HCT116 (cell line): ENCODE measurements around the gene MICU2. TPM values are rescaled to one million over a fixed set of nuclear protein-coding genes. Genes with fewer than 3 reads are reported as not detected.

Experiments
- ATAC-seq: fragments of 200-7000 bp; cut with Tn5 transposase; 2 replicates; pipeline ENCODE4 v1.9.1; 2020; ENCODE audit warnings: mild to moderate bottlenecking, moderate library complexity
- BruUV-seq: library from RNA; stranded (reverse); fragments of 400-500 nt; replicated peaks from 2 replicates; lab custom pipeline; 2021; lab: Mats Ljungman, UMichigan
- CTCF ChIA-PET: fragments of 300-600 bp; sonication (Branson Sonifier 250); formaldehyde crosslinking; loops from one replicate; lab custom pipeline; 2021; ENCODE audit warnings: antibody characterized with exemption; lab: Charles Lee
- POLR2A ChIA-PET: fragments of 300-600, 350-600 bp; sonication (Branson Sonifier 250); formaldehyde crosslinking; loops from one replicate; lab custom pipeline; 2021; ENCODE audit warnings: antibody characterized with exemption; lab: Charles Lee
- RAD21 ChIA-PET, 2 experiments: fragments of 300-600 bp; sonication (Branson Sonifier 250); formaldehyde crosslinking; loops; one replicate each; lab custom pipeline; 2023; ENCODE audit warnings: low total read pairs in 2 of 2; ENCODE audit not compliant: uncharacterized antibody in 2 of 2, unreplicated experiment in 2 of 2, low non-redundant PET in 1 of 2; lab: Charles Lee
- DNase-seq: peaks from one replicate; pipeline ENCODE4 v3.0.0-alpha.2; 2010; ENCODE audit warnings: low read depth, low spot score
- H2AFZ ChIP-seq: fragments of 200-600 bp; shearing (Covaris generic), sonication (generic); 2 replicates; pipeline ENCODE4 v1.6.1; 2017; ENCODE audit warnings: low read depth, mixed run types, mixed read lengths, antibody characterized with exemption, low read length; ENCODE audit not compliant: poor library complexity, severe bottlenecking
- H3K27ac ChIP-seq: 2 replicates; pipeline ENCODE4 v1.5.1; 2012; ENCODE audit warnings: low read depth, low read length
- H3K27me3 ChIP-seq: fragments of 200-600 bp; sonication (generic); 2 replicates; pipeline ENCODE4 v1.6.1; 2016; ENCODE audit warnings: mixed run types, low read length, mixed read lengths; ENCODE audit not compliant: insufficient read depth
- H3K36me3 ChIP-seq, 2 experiments: fragments of 200-500 bp in 1 of 2; fragments of 200-600 bp in 1 of 2; sonication (Bioruptor generic) in 1 of 2; sonication (generic) in 1 of 2; 2 replicates each; pipeline versions ENCODE4 v1.5.1 to v1.6.1; 2014 to 2016; ENCODE audit warnings: low read length in 2 of 2, inconsistent platforms in 1 of 2, mixed read lengths in 1 of 2, mixed run types in 1 of 2; ENCODE audit not compliant: insufficient read depth in 2 of 2, control insufficient read depth in 1 of 2
- H3K4me1 ChIP-seq, 2 experiments: fragments of 200-600 bp in 1 of 2; sonication (generic) in 1 of 2; 2 replicates each; pipeline versions ENCODE4 v1.5.1 to v1.6.1; 2012 to 2017; ENCODE audit warnings: low read length in 2 of 2, inconsistent platforms in 1 of 2, mild to moderate bottlenecking in 1 of 2, mixed read lengths in 1 of 2, mixed run types in 1 of 2, moderate library complexity in 1 of 2; ENCODE audit not compliant: insufficient read depth in 2 of 2, control insufficient read depth in 1 of 2
- H3K4me2 ChIP-seq: fragments of 200-600 bp; sonication (generic); 2 replicates; pipeline ENCODE4 v1.6.1; 2017; ENCODE audit warnings: mixed run types, low read length, mixed read lengths
- H3K4me3 ChIP-seq, 2 experiments: fragments of 200-600 bp in 1 of 2; sonication (generic) in 1 of 2; replicated peaks in 1 of 2; 2 replicates each; pipeline ENCODE4 v1.5.1; 2011 to 2016; ENCODE audit warnings: low read length in 2 of 2, control low read depth in 1 of 2, low read depth in 1 of 2, mild to moderate bottlenecking in 1 of 2, mixed read lengths in 1 of 2, mixed run types in 1 of 2
- H3K79me2 ChIP-seq: fragments of 200-600 bp; sonication (generic); 2 replicates; pipeline ENCODE4 v1.6.1; 2017; ENCODE audit warnings: mild to moderate bottlenecking, mixed run types, low read length, moderate library complexity, mixed read lengths; ENCODE audit not compliant: insufficient read depth
- H3K9ac ChIP-seq: fragments of 200-600 bp; sonication (generic); 2 replicates; pipeline ENCODE4 v1.6.1; 2016; ENCODE audit warnings: low read length, mixed read lengths
- H3K9me2 ChIP-seq: fragments of 200-600 bp; sonication (generic), shearing (Covaris generic); 2 replicates; pipeline ENCODE4 v1.6.1; 2017; ENCODE audit warnings: mixed run types, mild to moderate bottlenecking, moderate library complexity; ENCODE audit not compliant: insufficient read depth
- H3K9me3 ChIP-seq, 2 experiments: fragments of 200-500 bp in 1 of 2; fragments of 200-600 bp in 1 of 2; sonication (Bioruptor generic) in 1 of 2; sonication (generic) in 1 of 2; 2 replicates each; pipeline ENCODE4 v1.6.1; 2014 to 2017; ENCODE audit warnings: low read length in 2 of 2, mixed read lengths in 2 of 2, inconsistent platforms in 1 of 2, low read depth in 1 of 2, mild to moderate bottlenecking in 1 of 2, mixed run types in 1 of 2, moderate library complexity in 1 of 2; ENCODE audit not compliant: control insufficient read depth in 1 of 2, insufficient read depth in 1 of 2
- H4K20me1 ChIP-seq: fragments of 200-600 bp; sonication (generic), shearing (Covaris generic); 2 replicates; pipeline ENCODE4 v1.6.1; 2017; ENCODE audit warnings: mixed run types, mild to moderate bottlenecking, moderate library complexity; ENCODE audit not compliant: insufficient read depth
- ATF3 ChIP-seq: IDR thresholded peaks from 2 replicates; pipeline ENCODE4 v1.6.1; 2012
- CBX3 ChIP-seq: IDR thresholded peaks from 2 replicates; pipeline ENCODE4 v1.6.1; 2012; ENCODE audit warnings: low read depth
- EGR1 ChIP-seq: IDR thresholded peaks from 2 replicates; pipeline ENCODE4 v1.6.1; 2012; ENCODE audit warnings: low read depth
- ELF1 ChIP-seq: IDR thresholded peaks from 2 replicates; pipeline ENCODE4 v1.6.1; 2012; ENCODE audit warnings: low read depth, borderline replicate concordance
- EZH2phosphoT487 ChIP-seq: fragments of 200-600 bp; IDR thresholded peaks from 2 replicates; pipeline ENCODE4 v1.6.1; 2018; ENCODE audit warnings: antibody characterized with exemption, borderline replicate concordance
- FOSL1 ChIP-seq: IDR thresholded peaks from 2 replicates; pipeline ENCODE4 v1.6.1; 2012; ENCODE audit warnings: low read depth
- JUND ChIP-seq: IDR thresholded peaks from 2 replicates; pipeline ENCODE4 v1.6.1; 2012
- MAX ChIP-seq: IDR thresholded peaks from 2 replicates; pipeline ENCODE4 v1.6.1; 2012
- RAD21 ChIP-seq: IDR thresholded peaks from 2 replicates; pipeline ENCODE4 v1.6.1; 2012; ENCODE audit warnings: low read depth, mild to moderate bottlenecking
- REST ChIP-seq: IDR thresholded peaks from 2 replicates; pipeline ENCODE4 v1.6.1; 2012; ENCODE audit warnings: low read depth
- SP1 ChIP-seq: IDR thresholded peaks from 2 replicates; pipeline ENCODE4 v1.6.1; 2012; ENCODE audit warnings: low read depth
- YY1 ChIP-seq: IDR thresholded peaks from 2 replicates; pipeline ENCODE4 v1.6.1; 2011; ENCODE audit warnings: low read length, low read depth, moderate library complexity, mild to moderate bottlenecking; ENCODE audit not compliant: insufficient replicate concordance; ENCODE audit errors: extremely low read depth
- ZBTB33 ChIP-seq: IDR thresholded peaks from 2 replicates; pipeline ENCODE4 v1.6.1; 2011; ENCODE audit warnings: mild to moderate bottlenecking, low read length, moderate library complexity; ENCODE audit not compliant: insufficient replicate concordance; ENCODE audit errors: extremely low read depth
- ZNF274 ChIP-seq: fragments of 200-500 bp; sonication (Bioruptor generic); IDR thresholded peaks from 2 replicates; pipeline ENCODE4 v1.6.1; 2014; ENCODE audit warnings: mild to moderate bottlenecking, low read depth, low read length, inconsistent platforms
- intact Hi-C: fragments of 100-400 bp; cut with micrococcal nuclease; formaldehyde crosslinking; loops from 2 replicates; pipeline ENCODE4 v1.10.0; 2022
- total RNA-seq: library from RNA; stranded (reverse); gene quantifications from one replicate; pipeline ENCODE4 v1.2.1, GENCODE V29; 2021; ENCODE audit not compliant: unreplicated experiment

The MICU2 gene
- total RNA-seq, 1 experiment from 2014 or later: 41.0 TPM

GRCh38 chr13:21486322-21486721, 117.6 kb downstream of the MICU2 start (continued):
- TF ChIP-seq REST (no peak), FOSL1 (no peak), RAD21 (no peak), YY1 (no peak), SP1 (no peak), CBX3 (no peak)

- ChIA-PET POLR2A (no interaction called here), RAD21 (no interaction called here), CTCF (no interaction called here)
- Histone ChIP-seq H3K27ac (no peak overlapping the region), H3K9ac (no peak overlapping the region), H3K4me2 (no peak overlapping the region), H3K36me3 (no peaks in the 10 kb centered on the region), H3K9me2 (no peaks in the 10 kb centered on the region), H4K20me1 (no peaks in the 10 kb centered on the region), H3K27me3 (no peaks in the 10 kb centered on the region), H3K9me3 (no peaks in the 10 kb centered on the region; a peak in 1 of 4 replicates), H3K79me2 (no peaks in the 10 kb centered on the region), H2AFZ (no peak overlapping the region), H3K4me3 (no peak overlapping the region), H3K4me1 (0 out of 4 replicates have a peak, but pooled peaks cover 0 to 3% of the 10 kb centered on the region in 2 experiments)
- BruUV-seq: no TSS peak
- intact Hi-C loops: loop anchor here (2.0 to 10.0 kb wide), 2 partner anchors 449 to 1313 kb away; no protein-coding TSS in a partner anchor
- no peak for DNase-seq
- no peak for ATAC-seq
- TF ChIP-seq EGR1 (no peak), ATF3 (no peak), RAD21 (no peak), ZNF274 (no peak), ELF1 (no peak), MAX (no peak), YY1 (no peak), REST (no peak), JUND (no peak), ZBTB33 (no peak), EZH2phosphoT487 (no peak), SP1 (no peak)
Measured at GRCh38 chr13:21483748-21484147, 120.2 kb downstream of the MICU2 start.
